ENCODE results near the gene UBAC2.

- TF ChIP-seq CTCF (IDR thresholded peaks at IDR 0.05) (no peak), POLR2A (IDR thresholded peaks at IDR 0.05) (no peak), EP300 (IDR thresholded peaks at IDR 0.05) (no peak)
Observed at GRCh38 chr13:99367106-99367616, 166.5 kb downstream of the UBAC2 start.
